Tibial nerve (tissue), 4 donors: ENCODE results near the gene TGFA. TPM values are rescaled to one million over a fixed set of nuclear protein-coding genes. Genes with fewer than 3 reads are reported as not detected.

Source experiments
- DNase-seq, 2 donors: peaks; one replicate each; pipeline ENCODE4 v3.0.0-alpha.2; 2019; ENCODE audit warnings: low spot score in 2 of 2
- H3K27ac ChIP-seq, 4 donors: fragments of 200-600 bp; sonication (generic) in 3 of 4; one replicate each; pipeline ENCODE4 v1.5.1; 2017 to 2019; ENCODE audit warnings: mild to moderate bottlenecking in 1 of 4
- H3K27me3 ChIP-seq, 2 donors: fragments of 200-600 bp; sonication (generic) in 1 of 2; one replicate each; pipeline versions ENCODE4 v1.5.1 to v1.6.0; 2017 to 2019
- H3K36me3 ChIP-seq, 3 donors: fragments of 200-600 bp; sonication (generic); one replicate each; pipeline ENCODE4 v1.5.1; 2018 to 2019
- H3K4me1 ChIP-seq, 4 donors: fragments of 200-600 bp; sonication (generic) in 3 of 4; one replicate each; pipeline ENCODE4 v1.5.1; 2017 to 2019
- H3K4me3 ChIP-seq, 4 donors: fragments of 200-600 bp; sonication (generic) in 3 of 4; one replicate each; pipeline ENCODE4 v1.5.1; 2017 to 2019; ENCODE audit warnings: mild to moderate bottlenecking in 1 of 4, moderate library complexity in 1 of 4
- H3K9me3 ChIP-seq, 4 donors: fragments of 200-600 bp; sonication (generic) in 3 of 4; one replicate each; pipeline ENCODE4 v1.5.1; 2017 to 2019
- EP300 ChIP-seq, 2 donors: sonication (generic); formaldehyde crosslinking; IDR thresholded peaks; one replicate each; pipeline ENCODE4 v1.6.1; 2017; ENCODE audit warnings: antibody characterized with exemption in 2 of 2, mild to moderate bottlenecking in 1 of 2
- POLR2A ChIP-seq, 2 donors: fragments of 450-650 bp; IDR thresholded peaks; one replicate each; pipeline ENCODE4 v1.6.1; 2017; ENCODE audit warnings: antibody characterized with exemption in 2 of 2, mild to moderate bottlenecking in 2 of 2, moderate library complexity in 2 of 2
- WGBS, 2 donors: methylation state at CpG; one replicate each; pipeline ENCODE4 v1.1.5; 2018; 5-methylcytosine and 5-hydroxymethylcytosine counted together
- total RNA-seq, 4 donors: library from RNA; depleted of rRNA; stranded (reverse); fragments of >200 nt; gene quantifications; one replicate each; pipeline ENCODE4 v1.1.0, GENCODE V29; 2016
- TF ChIP-seq, protein P1 (sequence below), 5 experiments: fragments of 200-600 bp in 3 of 5; fragments of 450-650 bp in 2 of 5; sonication (generic) in 3 of 5; IDR thresholded peaks; one replicate each; pipeline ENCODE4 v1.5.1; 2016 to 2019; ENCODE audit warnings: antibody characterized with exemption in 5 of 5, mild to moderate bottlenecking in 3 of 5, moderate library complexity in 2 of 5

Gene TGFA
- total RNA-seq, 4 donors from 2014 or later = 3.0 to 12.6 (median 9.6) TPM

DNA sequence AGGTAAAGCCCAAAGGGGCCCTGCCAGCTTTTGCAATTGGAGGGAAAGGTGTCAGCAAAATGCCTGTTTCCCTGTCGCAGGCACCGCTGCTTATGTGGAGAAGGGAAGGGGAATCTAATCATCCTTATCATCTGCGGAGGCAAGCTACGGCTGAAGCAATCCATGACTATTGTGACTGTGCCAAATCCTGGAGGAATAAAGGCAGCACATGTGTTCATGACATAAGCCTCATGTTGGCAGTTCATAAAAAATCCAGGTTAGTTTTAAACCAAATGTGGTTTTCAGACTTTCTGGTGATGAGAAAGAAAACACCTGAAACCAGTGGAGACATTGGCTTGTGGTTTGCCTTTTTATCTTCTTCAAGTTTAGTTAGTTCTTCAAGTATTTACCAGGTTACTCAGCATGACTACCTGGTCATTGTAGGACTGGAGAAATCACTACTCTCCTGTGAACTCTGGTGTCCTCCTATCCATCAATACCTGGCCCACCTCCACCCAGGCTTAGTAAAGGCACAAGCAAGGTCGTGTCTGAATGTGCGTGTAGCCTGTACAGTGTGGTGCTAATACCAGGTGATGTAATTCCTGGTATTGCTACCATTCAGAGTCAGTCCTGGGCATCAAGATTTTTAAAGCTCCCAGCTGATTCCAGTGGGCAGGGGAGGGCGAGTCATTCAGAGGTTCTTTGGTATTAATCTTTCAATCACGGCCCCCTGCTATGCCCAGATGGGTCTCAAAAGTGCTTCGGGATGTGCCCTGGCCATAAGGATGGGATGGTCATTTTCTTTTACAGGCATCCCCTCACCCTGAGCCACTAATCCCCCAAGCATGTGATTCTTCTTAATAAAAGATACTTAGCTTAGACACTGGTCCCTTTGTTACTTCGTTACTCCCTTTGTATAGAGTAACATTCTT is 96.8 kb downstream of the TGFA start:
- DNase-seq = no peak
- Histone ChIP-seq H3K9me3 (no peaks in the 10 kb centered on the region), H3K36me3 (no peaks in the 10 kb centered on the region), H3K27ac (no peak overlapping the region), H3K27me3 (no peaks in the 10 kb centered on the region), H3K4me1 (no peaks in the 10 kb centered on the region), H3K4me3 (no peak overlapping the region)
- 73 to 87% methylated on average over 10 of the region's 10 CpGs for WGBS, 2 donors
- no peak for TF ChIP-seq EP300 (IDR thresholded peaks at IDR 0.05)
- TF ChIP-seq POLR2A (IDR thresholded peaks at IDR 0.05) = no peak
- TF ChIP-seq, protein P1, sequence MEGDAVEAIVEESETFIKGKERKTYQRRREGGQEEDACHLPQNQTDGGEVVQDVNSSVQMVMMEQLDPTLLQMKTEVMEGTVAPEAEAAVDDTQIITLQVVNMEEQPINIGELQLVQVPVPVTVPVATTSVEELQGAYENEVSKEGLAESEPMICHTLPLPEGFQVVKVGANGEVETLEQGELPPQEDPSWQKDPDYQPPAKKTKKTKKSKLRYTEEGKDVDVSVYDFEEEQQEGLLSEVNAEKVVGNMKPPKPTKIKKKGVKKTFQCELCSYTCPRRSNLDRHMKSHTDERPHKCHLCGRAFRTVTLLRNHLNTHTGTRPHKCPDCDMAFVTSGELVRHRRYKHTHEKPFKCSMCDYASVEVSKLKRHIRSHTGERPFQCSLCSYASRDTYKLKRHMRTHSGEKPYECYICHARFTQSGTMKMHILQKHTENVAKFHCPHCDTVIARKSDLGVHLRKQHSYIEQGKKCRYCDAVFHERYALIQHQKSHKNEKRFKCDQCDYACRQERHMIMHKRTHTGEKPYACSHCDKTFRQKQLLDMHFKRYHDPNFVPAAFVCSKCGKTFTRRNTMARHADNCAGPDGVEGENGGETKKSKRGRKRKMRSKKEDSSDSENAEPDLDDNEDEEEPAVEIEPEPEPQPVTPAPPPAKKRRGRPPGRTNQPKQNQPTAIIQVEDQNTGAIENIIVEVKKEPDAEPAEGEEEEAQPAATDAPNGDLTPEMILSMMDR (IDR thresholded peaks at IDR 0.05) = no peak

DNA sequence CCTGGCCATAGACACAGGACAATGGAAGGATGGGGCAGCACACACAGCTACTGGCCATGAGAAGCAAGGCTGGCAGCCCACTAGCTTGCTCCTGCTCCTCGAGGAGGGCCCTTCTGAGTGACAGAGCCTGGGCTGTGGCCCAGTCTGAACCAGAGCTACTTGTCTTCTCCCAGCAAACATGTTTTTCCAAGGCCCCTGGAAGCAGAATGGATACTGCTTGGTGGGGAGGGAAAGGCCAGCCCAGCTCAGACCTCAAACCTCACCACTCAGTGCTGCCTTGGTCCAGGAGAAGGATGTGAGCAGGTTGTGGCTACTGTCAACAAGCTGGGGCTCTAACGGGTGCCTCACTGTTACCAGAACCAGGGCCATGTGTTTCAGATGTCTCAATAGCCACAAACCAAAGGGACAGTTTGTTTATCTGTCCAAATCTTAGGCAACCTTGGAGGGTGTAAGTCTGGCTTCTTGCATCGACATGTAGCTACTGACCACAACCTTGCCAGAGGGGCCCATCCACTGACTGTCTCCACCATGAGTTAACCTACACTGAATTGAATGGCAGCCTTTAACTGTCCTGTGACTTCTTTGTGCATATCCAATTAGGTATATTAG is 98.6 kb downstream of the TGFA start:
- 94% methylated on average over 2 to 3 of the region's 3 CpGs for WGBS, 2 donors
- Histone ChIP-seq H3K9me3 (no peaks in the 10 kb centered on the region), H3K27ac (no peak overlapping the region), H3K4me3 (no peak overlapping the region), H3K36me3 (no peaks in the 10 kb centered on the region), H3K4me1 (no peaks in the 10 kb centered on the region), H3K27me3 (no peaks in the 10 kb centered on the region)
- no peak for DNase-seq
- TF ChIP-seq POLR2A (IDR thresholded peaks at IDR 0.05) (no peak), EP300 (IDR thresholded peaks at IDR 0.05) (no peak)

DNA sequence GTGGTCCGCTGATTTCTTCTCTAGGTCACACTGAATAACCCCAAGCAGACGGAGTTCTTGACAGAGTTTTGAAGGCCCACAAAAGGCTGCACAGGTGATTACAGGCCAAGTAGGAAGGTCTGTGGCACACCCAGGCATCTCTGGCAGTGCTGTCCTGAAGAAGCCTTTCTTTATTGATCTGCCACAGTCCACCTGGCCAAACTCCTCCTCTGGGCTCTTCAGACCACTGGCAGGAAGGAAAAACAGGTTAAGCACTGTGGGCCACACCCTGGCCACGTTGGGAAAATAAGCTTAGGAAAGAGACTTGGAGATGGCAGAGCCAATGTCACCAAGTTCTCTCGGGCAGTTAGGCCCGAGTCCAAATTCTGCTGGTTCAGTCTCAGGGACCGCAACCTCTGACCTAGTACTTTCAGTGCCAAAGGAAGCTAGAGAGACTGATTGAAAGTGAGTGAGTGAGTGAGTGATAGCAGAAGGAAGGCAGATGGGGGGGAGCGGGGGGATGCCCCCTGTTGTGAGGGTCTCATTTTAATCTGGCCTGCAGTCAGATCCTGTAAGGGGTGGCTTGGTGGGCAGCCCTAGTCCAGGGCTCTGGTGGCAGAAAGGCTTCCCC is 102.9 kb downstream of the TGFA start:
- Histone ChIP-seq H3K4me3 (no peak overlapping the region), H3K27ac (no peak overlapping the region), H3K27me3 (no peaks in the 10 kb centered on the region), H3K9me3 (no peaks in the 10 kb centered on the region), H3K36me3 (no peaks in the 10 kb centered on the region), H3K4me1 (no peaks in the 10 kb centered on the region)
- no peak for DNase-seq
- no peak for TF ChIP-seq POLR2A (IDR thresholded peaks at IDR 0.05)
- TF ChIP-seq, protein P1 (IDR thresholded peaks at IDR 0.05) = no peak
- no peak for TF ChIP-seq EP300 (IDR thresholded peaks at IDR 0.05)
- 73 to 82% methylated on average over 7 of the region's 7 CpGs for WGBS, 2 donors

DNA sequence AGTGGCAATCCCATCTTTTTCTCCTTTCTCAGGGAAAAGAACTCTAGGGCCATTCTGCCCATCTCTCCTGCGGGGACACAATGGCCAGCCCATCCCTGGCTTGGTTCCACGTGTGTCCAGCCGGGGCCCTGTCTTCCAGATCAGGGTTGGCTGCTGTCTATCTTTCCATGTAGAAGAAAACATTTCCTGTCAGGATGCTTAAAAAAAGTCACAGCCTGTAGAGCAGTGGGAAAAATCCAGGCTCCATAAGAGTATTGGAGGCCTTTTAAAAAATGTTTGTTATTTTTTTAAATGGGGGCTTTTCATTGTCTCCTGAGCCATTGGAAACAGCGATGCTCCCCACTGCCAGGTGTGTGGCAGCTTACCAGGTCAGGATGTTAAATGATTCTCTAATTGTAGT is 105.6 kb downstream of the TGFA start:
- no peak for DNase-seq
- no peaks in the 10 kb centered on the region for H3K27me3 ChIP-seq
- H3K9me3 ChIP-seq = no peaks in the 10 kb centered on the region
- TF ChIP-seq POLR2A (IDR thresholded peaks at IDR 0.05) (no peak), EP300 (IDR thresholded peaks at IDR 0.05) (no peak)
- TF ChIP-seq, protein P1 (IDR thresholded peaks at IDR 0.05) = no peak
- no peak overlapping the region for H3K4me3 ChIP-seq
- no peaks in the 10 kb centered on the region for H3K36me3 ChIP-seq
- WGBS, 2 donors = 74 to 82% methylated on average over 4 of the region's 4 CpGs
- no peak overlapping the region for H3K27ac ChIP-seq
- no peaks in the 10 kb centered on the region for H3K4me1 ChIP-seq

DNA sequence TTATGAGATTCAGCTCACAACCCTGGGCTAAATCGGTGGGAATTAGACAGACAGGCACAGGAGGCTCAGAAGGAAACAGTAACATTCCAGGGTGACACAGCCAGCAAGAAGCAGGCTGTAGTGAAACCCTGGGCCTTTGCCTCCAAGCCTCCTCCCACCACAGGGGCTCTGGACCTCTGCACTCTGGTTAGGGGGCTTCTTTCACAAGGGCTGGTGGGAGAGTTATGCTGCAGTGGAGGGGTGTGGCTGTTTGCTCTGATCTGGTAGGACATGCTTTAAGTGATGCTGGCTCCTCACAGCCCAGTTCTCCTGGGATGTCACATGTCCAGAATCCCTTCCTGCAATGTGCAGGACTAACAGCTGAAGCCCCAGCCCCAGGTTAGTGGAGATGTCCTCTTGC is 109.9 kb downstream of the TGFA start:
- no peak overlapping the region for H3K27ac ChIP-seq
- no peaks in the 10 kb centered on the region for H3K4me1 ChIP-seq
- WGBS, 2 donors = 73 to 75% methylated on average over 1 of the region's 1 CpG
- DNase-seq = no peak
- no peaks in the 10 kb centered on the region for H3K36me3 ChIP-seq
- no peak overlapping the region for H3K4me3 ChIP-seq
- H3K9me3 ChIP-seq = no peaks in the 10 kb centered on the region
- no peaks in the 10 kb centered on the region for H3K27me3 ChIP-seq
- TF ChIP-seq EP300 (IDR thresholded peaks at IDR 0.05) = no peak
- TF ChIP-seq, protein P1 (IDR thresholded peaks at IDR 0.05) = no peak
- TF ChIP-seq POLR2A (IDR thresholded peaks at IDR 0.05) = no peak
